Stimulated activated CD8-positive, alpha-beta memory T cell treated with anti-CD3 and anti-CD28 coated beads, Interleukin-12 subunit alpha, Interleukin-12 subunit beta, amount 100 ng/mL, for 1 hour (primary cell): Measurements from ENCODE around the gene ANKAR.
"Not testable (repeated sequence)": the region's sequence is repeated elsewhere in the genome, so short reads cannot be mapped to it uniquely, and the experiment has no call there.

Experiments
- DNase-seq: peaks from one replicate; pipeline ENCODE4 v3.0.0-alpha.2; 2020; ENCODE audit warnings: low read depth

Gene ANKAR

GRCh38 chr2:189658306-189659212 lies 15.9 kb upstream of the ANKAR start:
- no peak for DNase-seq

GRCh38 chr2:189659734-189660133 lies 14.7 kb upstream of the ANKAR start:
- DNase-seq, result no peak

GRCh38 chr2:189660803-189661147 lies 13.7 kb upstream of the ANKAR start:
- DNase-seq, result no peak

- DNase-seq, result peak; percentile 99
These were observed 13.1 kb upstream of the ANKAR start, which contains the start of gene ASNSD1 for GRCh38 chr2:189661148-189661956. Gene ASNSD1, plus strand, starts transcription at chr2:189661459. Its CDS starts 4,674 bp downstream, at chr2:189666133.

GRCh38 chr2:189661957-189662321 lies 12.5 kb upstream of the ANKAR start:
- DNase-seq, result no peak

GRCh38 chr2:189662669-189663226 lies 11.7 kb upstream of the ANKAR start:
- no peak for DNase-seq

GRCh38 chr2:189663319-189663718 lies 11.2 kb upstream of the ANKAR start:
- DNase-seq, result not testable (repeated sequence)

GRCh38 chr2:189669913-189670312 lies 4.6 kb upstream of the ANKAR start:
- no peak for DNase-seq

- no peak for DNase-seq
These were observed 653 bp upstream of the ANKAR start for GRCh38 chr2:189673661-189674373.

- no peak for DNase-seq
These were observed 2.0 kb downstream of the ANKAR start for GRCh38 chr2:189676471-189676870.

- DNase-seq, result no peak
These were observed 4.8 kb downstream of the ANKAR start for GRCh38 chr2:189679226-189679625.

- DNase-seq, result no peak
These were observed 6.7 kb downstream of the ANKAR start for GRCh38 chr2:189681203-189681602.

- no peak for DNase-seq
These were observed 7.4 kb downstream of the ANKAR start for GRCh38 chr2:189681903-189682302.

GRCh38 chr2:189683348-189683747 lies 8.9 kb downstream of the ANKAR start:
- DNase-seq, result no peak

- DNase-seq, result no peak
These were observed 10.3 kb downstream of the ANKAR start for GRCh38 chr2:189684811-189685210.

- DNase-seq, result no peak
These were observed 11.2 kb downstream of the ANKAR start for GRCh38 chr2:189685540-189686229.

- not testable (repeated sequence) for DNase-seq
These were observed 13.3 kb downstream of the ANKAR start for GRCh38 chr2:189687796-189688195.

GRCh38 chr2:189696223-189696622 lies 21.8 kb downstream of the ANKAR start:
- no peak for DNase-seq

- no peak for DNase-seq
These were observed 23.8 kb downstream of the ANKAR start for GRCh38 chr2:189698020-189698887.

- DNase-seq, result no peak
These were observed 26.2 kb downstream of the ANKAR start for GRCh38 chr2:189700681-189701080.

GRCh38 chr2:189702071-189702470 lies 27.6 kb downstream of the ANKAR start:
- no peak for DNase-seq
